ENCODE data around the gene GLIPR1.

The GLIPR1 gene

DNA sequence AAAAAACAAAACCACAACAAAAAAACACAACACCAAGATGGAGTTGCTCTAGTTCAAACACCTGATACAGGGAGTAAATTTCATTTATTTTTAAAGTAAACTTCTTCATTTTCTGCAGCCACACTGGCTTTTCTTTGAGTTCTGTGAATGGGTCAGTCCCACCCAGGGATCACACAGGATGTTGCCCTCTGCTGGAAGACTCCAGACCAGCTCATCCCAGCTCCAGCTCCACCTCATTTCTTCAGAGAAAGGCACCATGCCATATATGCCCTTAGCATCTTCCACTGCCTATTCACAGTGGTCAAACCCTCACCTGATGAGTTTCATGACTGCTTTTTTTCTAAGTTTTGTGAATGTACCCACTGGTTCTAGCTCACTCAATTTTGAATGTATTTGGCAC lies 8.0 kb downstream of the GLIPR1 start:
- peak overlapping the region; percentile 86 for H3K27ac ChIP-seq
- TF ChIP-seq, protein P1, sequence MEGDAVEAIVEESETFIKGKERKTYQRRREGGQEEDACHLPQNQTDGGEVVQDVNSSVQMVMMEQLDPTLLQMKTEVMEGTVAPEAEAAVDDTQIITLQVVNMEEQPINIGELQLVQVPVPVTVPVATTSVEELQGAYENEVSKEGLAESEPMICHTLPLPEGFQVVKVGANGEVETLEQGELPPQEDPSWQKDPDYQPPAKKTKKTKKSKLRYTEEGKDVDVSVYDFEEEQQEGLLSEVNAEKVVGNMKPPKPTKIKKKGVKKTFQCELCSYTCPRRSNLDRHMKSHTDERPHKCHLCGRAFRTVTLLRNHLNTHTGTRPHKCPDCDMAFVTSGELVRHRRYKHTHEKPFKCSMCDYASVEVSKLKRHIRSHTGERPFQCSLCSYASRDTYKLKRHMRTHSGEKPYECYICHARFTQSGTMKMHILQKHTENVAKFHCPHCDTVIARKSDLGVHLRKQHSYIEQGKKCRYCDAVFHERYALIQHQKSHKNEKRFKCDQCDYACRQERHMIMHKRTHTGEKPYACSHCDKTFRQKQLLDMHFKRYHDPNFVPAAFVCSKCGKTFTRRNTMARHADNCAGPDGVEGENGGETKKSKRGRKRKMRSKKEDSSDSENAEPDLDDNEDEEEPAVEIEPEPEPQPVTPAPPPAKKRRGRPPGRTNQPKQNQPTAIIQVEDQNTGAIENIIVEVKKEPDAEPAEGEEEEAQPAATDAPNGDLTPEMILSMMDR (conservative IDR thresholded peaks at IDR 0.05) = peak; percentile 32

DNA sequence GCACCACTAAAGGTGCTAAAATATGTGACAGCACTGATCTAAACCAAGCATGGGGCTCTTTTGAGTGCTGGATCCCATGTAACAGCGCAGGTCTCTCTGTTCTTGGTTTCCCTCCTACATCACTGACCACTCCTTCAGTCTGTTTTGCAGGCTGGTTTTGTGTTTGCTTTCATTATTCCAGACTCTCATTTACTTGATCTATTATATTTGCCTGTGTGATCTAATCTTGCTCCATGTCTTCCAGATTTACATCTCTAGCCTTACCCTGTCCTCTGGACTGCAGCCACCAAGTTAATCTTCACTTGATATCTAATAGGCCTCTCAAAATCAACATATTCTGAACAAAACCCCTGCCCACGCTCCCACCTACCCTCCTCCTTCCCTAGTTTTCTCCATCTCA lies 8.6 kb downstream of the GLIPR1 start:
- TF ChIP-seq, protein P1 (conservative IDR thresholded peaks at IDR 0.05) = no peak
- peak overlapping the region; percentile 86 for H3K27ac ChIP-seq

DNA sequence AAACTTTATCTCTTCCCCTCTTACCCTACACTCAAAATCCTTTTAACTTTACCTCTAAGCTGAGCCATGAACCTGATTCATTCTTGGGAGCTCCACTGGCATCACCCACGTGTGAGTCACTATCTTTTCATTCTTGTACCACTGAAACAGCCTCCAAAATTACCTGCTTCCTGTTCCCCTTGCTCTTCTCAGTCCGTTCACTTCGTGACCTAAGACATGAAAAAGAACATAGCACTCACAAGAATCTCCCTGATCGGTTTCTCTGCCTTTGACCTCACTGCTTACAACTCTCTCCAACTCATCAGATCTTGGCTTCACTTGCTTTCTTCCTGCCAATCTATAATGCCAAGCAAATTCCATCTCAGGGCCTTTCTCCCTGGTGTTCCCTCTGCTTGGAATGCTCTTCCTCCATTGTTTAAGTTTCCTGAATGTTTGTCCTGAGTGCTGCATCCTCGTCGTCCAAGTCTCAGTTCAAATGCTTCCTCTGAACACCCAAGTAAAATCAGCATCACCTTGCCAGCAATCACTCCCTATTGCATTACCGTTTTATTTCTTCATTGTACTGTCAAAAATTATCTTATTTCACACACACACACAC lies 9.2 kb downstream of the GLIPR1 start:
- TF ChIP-seq, protein P1 (conservative IDR thresholded peaks at IDR 0.05) = no peak
- H3K27ac ChIP-seq = peak overlapping the region; percentile 86

DNA sequence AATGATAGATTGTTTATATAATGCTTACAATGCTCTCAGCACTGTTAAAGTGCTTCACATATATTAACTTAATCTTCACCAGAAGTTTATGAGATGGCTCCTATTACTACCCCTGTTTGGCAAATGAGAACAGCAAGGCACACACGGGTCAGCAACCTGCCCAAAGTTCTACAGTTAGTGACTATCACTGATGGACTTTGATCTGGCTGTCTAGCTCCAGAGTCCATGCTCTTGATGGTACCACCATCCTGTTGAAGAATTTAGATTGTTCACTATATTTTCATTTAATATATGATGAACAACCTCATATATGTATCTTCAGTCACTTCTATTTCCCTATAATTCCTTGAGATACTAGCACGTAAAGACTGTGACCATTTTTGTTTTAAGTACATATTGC lies 10.6 kb downstream of the GLIPR1 start:
- TF ChIP-seq, protein P1 (conservative IDR thresholded peaks at IDR 0.05) = no peak
- peak overlapping the region; percentile 77; the same call in 1 of the 2 replicates for H3K27ac ChIP-seq

DNA sequence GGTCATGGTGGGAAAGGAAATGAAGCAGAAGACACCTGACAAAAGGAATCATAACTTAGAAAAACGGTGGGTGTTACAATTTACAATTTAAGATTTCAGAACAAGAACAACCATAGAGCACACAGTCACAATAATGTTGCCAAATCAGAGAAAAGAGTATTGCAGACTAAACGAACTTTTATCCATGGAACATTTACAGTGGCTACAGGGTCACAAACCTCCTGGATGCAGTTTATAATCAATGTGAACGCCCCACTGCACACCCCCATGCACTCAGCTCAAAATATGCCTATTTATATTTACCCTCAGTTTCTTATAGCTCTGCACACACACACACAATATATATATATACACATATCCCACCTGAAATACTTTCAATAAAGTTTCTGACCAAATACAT lies 22.9 kb downstream of the GLIPR1 start:
- TF ChIP-seq, protein P1 (conservative IDR thresholded peaks at IDR 0.05) = no peak
- H3K27ac ChIP-seq = no peak overlapping the region

DNA sequence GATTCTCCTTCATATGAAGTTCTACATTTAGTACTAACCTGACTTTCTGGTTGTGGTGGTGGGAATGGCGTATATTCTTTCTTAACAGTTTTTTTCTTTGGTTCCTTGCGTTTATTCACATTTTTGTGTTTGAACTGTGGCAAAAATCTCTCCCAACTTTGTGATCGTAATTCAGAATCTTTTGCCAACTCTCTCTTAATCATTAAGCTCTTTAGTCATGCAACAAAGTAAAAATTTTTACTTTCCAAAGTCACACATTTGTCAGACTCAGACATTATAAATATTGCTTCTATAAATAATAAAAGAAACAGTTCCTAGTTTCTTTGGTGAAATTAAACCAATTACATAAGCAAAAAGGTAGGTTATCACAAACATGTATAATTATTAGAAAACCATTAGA lies 23.3 kb downstream of the GLIPR1 start:
- H3K27ac ChIP-seq = no peak overlapping the region
- TF ChIP-seq, protein P1 (conservative IDR thresholded peaks at IDR 0.05) = no peak

DNA sequence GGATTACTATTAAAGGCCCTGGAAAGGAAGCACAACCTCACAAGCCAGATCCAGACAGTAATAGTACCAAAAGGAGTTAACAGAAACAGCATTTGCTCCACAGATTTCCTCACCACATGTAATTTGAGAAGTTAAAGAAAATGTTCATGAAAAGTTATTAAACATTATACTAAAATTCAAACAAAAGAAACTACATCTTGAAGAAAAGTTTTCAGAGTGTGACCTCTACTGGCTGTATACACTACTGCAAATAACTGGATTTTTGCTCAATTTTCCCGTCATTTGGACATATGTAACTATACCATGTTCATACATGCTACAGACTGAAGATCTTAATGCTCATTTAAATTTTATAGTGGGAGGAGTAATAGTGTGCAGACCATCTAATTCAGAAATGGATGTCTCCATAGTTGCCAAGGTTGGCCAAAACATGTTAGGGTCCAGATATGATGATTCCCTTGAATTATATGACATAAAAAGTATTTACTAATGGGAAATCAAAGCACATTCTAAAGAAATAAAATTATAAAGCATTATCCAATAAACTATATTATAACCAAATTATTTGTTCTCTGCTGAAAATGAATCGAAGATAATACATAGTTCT lies 25.3 kb downstream of the GLIPR1 start:
- H3K27ac ChIP-seq = no peak overlapping the region
- TF ChIP-seq, protein P1 (conservative IDR thresholded peaks at IDR 0.05) = peak; percentile 86
